Cerebellar nuclear complex (tissue), 1 donor: ENCODE data around the gene SCAF4.
"Not testable (repeated sequence)": the region's sequence is repeated elsewhere in the genome, so short reads cannot be mapped to it uniquely, and the experiment has no call there.

Experiments used
- DNase-seq, 2 experiments: peaks; one replicate each; lab custom pipeline; 2025; lab: John Stamatoyannopoulos, UW

Gene SCAF4

GRCh38 chr21:31731857-31732596 lies at the start of gene SCAF4:
TSS of gene SCAF4 (minus strand) at chr21:31732118. CDS start at chr21:31731692, 426 bp downstream.
- DNase-seq: peak in 1 of 2 experiments; percentile 62

DNA sequence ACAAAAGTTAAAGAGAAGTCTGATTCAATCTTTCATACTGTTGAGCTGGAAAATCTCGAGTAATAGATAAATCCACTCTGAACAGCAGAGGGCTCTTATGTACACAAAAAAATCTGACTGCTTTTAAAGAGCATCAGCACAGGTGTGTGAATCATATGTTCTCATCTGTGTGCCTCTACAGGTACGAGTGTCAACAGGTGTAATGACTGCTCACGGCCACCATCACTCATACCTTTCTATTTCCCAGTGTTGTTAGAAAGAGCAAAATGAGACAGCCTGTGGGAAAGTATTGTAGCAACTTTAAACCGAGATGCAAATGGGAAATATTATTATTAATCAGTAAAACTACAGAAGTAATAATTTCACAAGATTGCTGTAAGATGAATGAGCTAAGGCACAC lies 49.0 kb upstream of the SCAF4 start:
- no peak for DNase-seq

DNA sequence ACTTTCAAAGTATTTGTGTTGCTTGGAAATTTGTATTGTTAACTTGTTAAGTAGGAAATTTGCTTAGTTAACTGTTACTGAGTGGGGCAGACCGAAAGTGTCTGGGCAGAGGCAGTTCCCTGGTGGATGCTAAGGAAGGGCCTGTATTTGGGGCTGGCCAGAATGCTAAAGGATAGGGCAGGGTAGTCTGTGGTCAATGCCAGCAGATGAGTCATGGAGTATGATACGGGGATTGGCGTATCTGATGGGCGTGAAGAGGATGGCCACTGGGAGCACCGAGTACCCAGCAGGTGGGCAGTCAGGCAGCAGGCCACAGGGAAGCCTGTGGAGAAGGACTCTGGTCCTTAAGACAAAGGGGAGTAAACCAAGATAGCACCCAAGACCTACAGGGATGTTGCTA lies 46.6 kb upstream of the SCAF4 start:
- DNase-seq: no peak

- DNase-seq: no peak
Observed at GRCh38 chr21:31777857-31778256, 45.9 kb upstream of the SCAF4 start.

DNA sequence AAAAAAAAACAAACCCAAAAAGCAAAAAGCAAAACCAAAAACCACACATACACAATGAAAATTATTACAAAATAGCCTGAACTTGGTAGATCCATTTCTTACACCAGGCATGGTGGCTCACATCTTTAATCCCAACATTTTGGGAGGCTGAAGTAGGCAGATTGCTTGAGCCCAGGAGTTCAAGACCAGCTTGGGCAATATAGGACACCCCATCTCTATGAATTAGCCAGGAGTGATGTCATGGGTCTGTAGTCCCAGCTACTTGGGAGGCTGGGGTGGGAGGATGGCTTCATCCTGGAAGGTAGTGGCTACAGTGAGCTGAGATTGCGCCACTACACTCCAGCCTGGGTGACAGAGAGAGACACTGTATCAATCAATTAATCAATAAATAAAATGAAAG lies 42.1 kb upstream of the SCAF4 start:
- no peak for DNase-seq

DNA sequence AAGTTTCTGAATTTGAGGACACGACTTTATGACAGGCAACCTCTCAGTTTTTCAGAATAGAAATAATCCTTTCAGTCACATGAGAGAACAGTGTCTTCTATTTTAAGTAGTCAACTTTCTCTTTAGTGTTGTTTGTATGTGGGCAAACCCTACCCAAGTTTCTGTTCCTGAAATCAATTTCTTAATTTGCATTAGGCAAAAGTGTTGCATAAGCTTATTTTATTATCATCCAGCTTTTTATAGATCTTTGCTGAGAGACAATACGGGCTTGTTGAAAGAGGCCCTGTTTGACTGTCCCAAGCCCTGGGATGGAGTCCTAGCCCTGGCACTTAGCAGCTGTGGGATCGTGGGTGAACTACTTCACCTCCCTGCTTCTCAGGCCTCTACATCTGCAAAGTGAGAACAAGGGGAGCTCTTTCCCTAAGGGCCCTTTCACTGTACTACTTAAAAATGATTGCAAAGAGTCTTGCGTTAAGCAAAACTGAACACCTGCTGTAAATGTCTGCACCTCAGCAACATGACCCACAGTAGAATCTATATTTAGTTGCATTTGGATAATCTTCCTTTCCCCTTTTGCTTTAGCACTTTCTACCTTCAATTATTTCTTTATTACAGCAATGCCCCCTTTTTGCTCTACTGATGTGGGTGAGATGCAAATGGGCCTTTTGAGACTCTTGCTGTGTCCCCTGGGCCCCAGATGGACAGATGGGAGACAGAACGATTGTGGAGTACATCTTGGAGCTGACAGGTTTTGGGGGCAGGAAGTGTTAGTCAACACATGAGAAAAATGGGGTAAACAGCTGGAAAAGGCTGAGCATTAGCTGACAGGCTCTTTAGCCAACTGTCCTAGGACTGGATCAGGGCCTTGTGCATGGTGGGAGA lies 41.0 kb upstream of the SCAF4 start:
- DNase-seq: no peak

DNA sequence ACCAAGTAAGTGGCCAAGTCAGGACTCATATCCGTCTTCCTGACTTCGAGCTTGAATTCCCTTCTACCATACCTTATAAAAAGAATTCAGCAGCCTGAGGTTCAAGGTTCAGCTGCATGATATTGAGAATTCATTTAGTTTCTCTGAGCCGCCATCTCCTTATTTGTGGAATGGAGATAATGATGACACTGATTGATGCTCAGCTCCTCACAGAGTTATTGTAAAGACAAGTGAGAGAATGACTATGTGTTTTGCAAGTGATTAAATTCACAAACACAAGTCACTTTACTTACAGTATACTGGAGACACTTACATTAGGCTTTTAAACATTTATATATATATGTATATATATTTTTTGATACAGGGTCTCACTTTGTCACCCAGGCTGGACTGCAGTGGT lies 39.8 kb upstream of the SCAF4 start:
- no peak for DNase-seq

- DNase-seq: no peak
Observed at GRCh38 chr21:31768710-31769109, 36.8 kb upstream of the SCAF4 start.

- DNase-seq: no peak
Observed at GRCh38 chr21:31766899-31767298, 35.0 kb upstream of the SCAF4 start.

GRCh38 chr21:31765850-31766249 lies 33.9 kb upstream of the SCAF4 start:
- DNase-seq: not testable (repeated sequence)

GRCh38 chr21:31760931-31761330 lies 29.0 kb upstream of the SCAF4 start:
- DNase-seq: no peak

DNA sequence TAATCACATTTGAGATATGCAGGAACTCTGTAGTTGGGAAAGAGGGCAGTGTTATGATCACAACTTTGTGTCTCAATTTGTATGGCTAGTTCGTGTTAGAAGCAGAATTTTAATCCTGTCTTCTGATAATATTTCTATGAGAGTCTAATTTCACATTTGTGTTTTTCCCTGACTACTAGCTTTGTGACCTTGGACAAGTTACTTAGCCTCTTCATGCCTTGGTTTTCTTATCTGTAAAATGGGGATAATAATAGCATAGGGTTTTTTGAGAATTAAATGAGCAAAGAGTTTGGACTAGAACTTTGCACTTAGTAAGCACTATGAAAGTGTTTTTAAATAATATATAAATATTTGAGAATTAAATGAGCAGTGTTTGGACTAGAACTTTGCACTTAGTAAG lies 24.9 kb upstream of the SCAF4 start:
- DNase-seq: no peak

DNA sequence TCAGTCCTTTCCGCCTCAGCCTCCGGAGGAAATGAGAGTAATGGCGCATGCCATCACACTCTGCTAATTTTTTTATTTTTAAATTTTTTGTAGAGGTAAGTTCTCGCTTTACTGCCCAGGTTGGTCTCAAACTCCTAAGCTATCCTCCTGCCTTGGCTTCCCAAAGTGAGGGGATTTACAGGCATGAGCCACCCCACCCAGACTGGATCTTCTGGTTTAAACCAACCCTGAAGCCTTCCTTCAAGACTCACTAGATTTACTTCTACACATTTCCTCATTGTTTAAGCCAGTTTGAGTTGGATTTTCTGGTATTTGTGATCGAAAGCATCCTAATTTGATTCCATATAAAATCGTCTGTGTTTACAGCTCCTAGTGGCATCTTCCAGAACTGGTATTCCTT lies 23.1 kb upstream of the SCAF4 start:
- no peak for DNase-seq

DNA sequence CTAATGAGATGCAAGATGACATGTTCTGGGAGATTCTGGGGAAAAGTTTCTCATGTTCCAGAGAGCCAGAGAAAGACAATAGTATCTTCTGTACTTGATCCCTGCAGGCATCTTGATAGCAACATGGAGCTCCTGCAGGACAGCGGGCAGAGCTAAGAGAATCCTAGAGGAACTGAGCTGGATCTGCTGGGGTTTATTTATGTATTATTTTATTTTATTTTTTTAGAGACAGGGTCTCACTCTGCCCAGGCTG lies 22.7 kb upstream of the SCAF4 start:
- DNase-seq: no peak

- DNase-seq: no peak
Observed at GRCh38 chr21:31753949-31754707, 22.2 kb upstream of the SCAF4 start.

- DNase-seq: no peak
Observed at GRCh38 chr21:31752967-31753366, 21.0 kb upstream of the SCAF4 start.

- DNase-seq: no peak
Observed at GRCh38 chr21:31752352-31752751, 20.4 kb upstream of the SCAF4 start.

GRCh38 chr21:31750843-31751242 lies 18.9 kb upstream of the SCAF4 start:
- DNase-seq: no peak

DNA sequence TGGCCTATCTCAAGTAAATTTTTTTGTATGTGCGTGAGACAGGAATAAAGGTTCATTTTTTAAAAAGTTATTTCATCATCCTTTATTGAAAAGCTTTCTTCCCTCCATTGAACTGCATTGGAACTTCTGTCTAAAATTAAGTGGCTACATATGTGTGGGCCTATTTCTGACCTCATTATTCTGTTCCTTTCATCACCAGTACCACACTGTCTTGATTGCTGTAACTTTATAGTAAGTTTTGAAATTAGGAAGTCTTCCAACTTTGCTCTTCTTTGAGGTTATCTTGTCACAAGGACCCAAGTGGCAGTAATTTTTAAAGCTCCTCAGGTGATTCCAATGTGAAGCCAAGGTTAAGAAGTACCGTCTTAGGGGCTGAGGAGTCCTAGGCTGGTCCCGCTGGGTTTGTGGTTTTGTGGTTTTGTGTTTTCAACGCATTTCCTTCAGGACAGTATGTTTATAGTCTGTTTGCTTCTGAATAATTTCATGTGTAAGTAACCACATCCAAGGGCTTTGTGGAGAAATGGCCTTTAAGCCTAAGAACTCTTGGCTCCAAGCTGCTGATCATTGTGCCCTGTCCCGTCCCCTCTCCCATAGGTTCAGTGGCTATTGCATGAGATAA lies 12.4 kb upstream of the SCAF4 start:
- no peak for DNase-seq

DNA sequence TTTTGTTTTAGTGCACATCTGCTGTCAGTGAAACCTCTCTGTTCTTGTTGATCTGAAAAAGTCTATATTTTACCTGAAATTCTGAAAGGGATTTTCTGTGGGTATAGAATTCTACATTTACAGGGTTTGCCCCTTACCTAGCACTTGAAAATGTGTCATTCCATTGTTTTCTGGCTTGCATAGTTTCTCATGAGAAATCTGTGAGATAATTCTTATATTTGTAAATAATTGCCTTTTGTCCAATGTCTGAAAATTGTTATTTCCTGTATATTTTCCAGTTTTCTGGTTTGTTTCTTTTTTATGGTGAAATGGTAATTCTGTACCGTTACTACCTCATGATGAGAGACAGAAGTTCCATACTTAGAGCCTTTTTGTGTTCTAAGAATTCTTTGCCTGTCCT lies 11.8 kb upstream of the SCAF4 start:
- DNase-seq: no peak

DNA sequence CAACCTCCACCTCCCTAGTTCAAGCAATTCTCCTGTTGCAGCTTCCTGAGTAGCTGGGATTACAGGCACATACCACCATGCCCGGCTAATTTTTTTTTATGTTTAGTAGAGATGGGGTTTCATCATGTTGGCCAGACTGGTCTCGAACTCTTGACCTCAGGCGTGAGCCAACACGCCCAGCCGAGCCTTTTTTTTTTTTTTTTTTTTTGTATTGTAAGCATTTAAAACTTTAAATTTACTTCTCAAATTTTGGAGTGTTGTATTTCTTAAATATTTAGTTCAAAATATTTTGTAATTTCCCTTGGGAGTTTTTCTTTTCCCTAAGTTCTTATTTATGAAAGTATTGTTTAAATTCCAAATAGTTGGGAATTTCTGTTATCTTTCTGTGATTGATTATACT lies 9.2 kb upstream of the SCAF4 start:
- DNase-seq: no peak
